GM12878 (cell line): ENCODE measurements around the gene DTNBP1. TPM values are rescaled to one million over a fixed set of nuclear protein-coding genes. Genes with fewer than 3 reads are reported as not detected.

ENCODE experiments used
- ATAC-seq: fragments of 200-7000 bp; cut with Tn5 transposase; 3 replicates; pipeline ENCODE4 v1.9.1; 2020; ENCODE audit warnings: mild to moderate bottlenecking, moderate library complexity
- BruUV-seq: library from RNA; stranded (reverse); fragments of 400-500 nt; replicated peaks from 2 replicates; lab custom pipeline; 2021; lab: Mats Ljungman, UMichigan
- CTCF ChIA-PET: fragments of 300-600 bp; sonication (Branson Sonifier 250); formaldehyde crosslinking; extraction: SDS; loops from one replicate; lab custom pipeline; 2021; ENCODE audit warnings: inconsistent platforms; lab: Yijun Ruan, JAX
- POLR2A ChIA-PET: fragments of 350-600 bp; formaldehyde crosslinking; extraction: SDS; loops from one replicate; lab custom pipeline; 2021; ENCODE audit warnings: inconsistent platforms; lab: Charles Lee
- RAD21 ChIA-PET: fragments of 300-600 bp; sonication (Branson Sonifier 250); formaldehyde crosslinking; loops from one replicate; lab custom pipeline; 2023; ENCODE audit warnings: antibody characterized with exemption; ENCODE audit not compliant: unreplicated experiment; lab: Charles Lee
- SMC1A ChIA-PET: fragments of 300-600 bp; sonication (Branson Sonifier 250); formaldehyde crosslinking; loops from one replicate; lab custom pipeline; 2023; ENCODE audit not compliant: unreplicated experiment, uncharacterized antibody; lab: Charles Lee
- DNase-seq: peaks from one replicate; pipeline ENCODE4 v3.0.0-alpha.2; 2011; ENCODE audit warnings: low read depth, low spot score
- FAIRE-seq: peaks from 3 replicates; lab custom pipeline; 2011; peaks lifted over from hg19 to GRCh38; lab: Jason Lieb, UNC
- H2AFZ ChIP-seq: 2 replicates; pipeline ENCODE4 v1.6.0; 2011; ENCODE audit warnings: low read depth, low read length, control low read depth; ENCODE audit not compliant: control insufficient read depth
- H3K27ac ChIP-seq: 2 replicates; pipeline ENCODE4 v1.5.1; 2011; ENCODE audit warnings: control low read depth; ENCODE audit not compliant: control insufficient read depth, insufficient read depth
- H3K27me3 ChIP-seq, 2 experiments: replicated peaks in 1 of 2; 2 replicates each; pipeline versions ENCODE4 v1.6.0 to v1.6.1; 2011; ENCODE audit warnings: low read length in 1 of 2; ENCODE audit not compliant: control insufficient read depth in 2 of 2, insufficient read depth in 2 of 2
- H3K36me3 ChIP-seq, 2 experiments: 2 replicates each; pipeline ENCODE4 v1.5.1; 2011; ENCODE audit warnings: low read length in 1 of 2; ENCODE audit not compliant: control insufficient read depth in 2 of 2, insufficient read depth in 2 of 2
- H3K4me1 ChIP-seq: 2 replicates; pipeline ENCODE4 v1.6.1; 2011; ENCODE audit warnings: mild to moderate bottlenecking, low read length, moderate library complexity, mixed read lengths; ENCODE audit not compliant: control insufficient read depth, insufficient read depth
- H3K4me2 ChIP-seq: 2 replicates; pipeline ENCODE4 v1.6.0; 2011; ENCODE audit warnings: control low read depth; ENCODE audit not compliant: control insufficient read depth, insufficient read depth
- H3K4me3 ChIP-seq: fragments of 200-600 bp; sonication (generic); 2 replicates; pipeline ENCODE4 v1.5.1; 2016
- H3K79me2 ChIP-seq: 2 replicates; pipeline ENCODE4 v1.6.0; 2011; ENCODE audit warnings: low read length; ENCODE audit not compliant: control insufficient read depth, insufficient read depth
- H3K9ac ChIP-seq: 2 replicates; pipeline ENCODE4 v1.8.0; 2011; ENCODE audit warnings: low read length, control low read depth, mixed read lengths; ENCODE audit not compliant: control insufficient read depth, insufficient read depth
- H3K9me3 ChIP-seq: replicated peaks from 3 replicates; pipeline ENCODE4 v1.5.1; 2011; ENCODE audit warnings: mild to moderate bottlenecking, low read length; ENCODE audit not compliant: control insufficient read depth, insufficient read depth
- H4K20me1 ChIP-seq: 2 replicates; pipeline ENCODE4 v1.6.0; 2011; ENCODE audit not compliant: control insufficient read depth, insufficient read depth
- BCL11A ChIP-seq: IDR thresholded peaks from 2 replicates; pipeline ENCODE4 v1.6.1; 2011; ENCODE audit warnings: low read depth, low read length
- GATAD2B ChIP-seq: fragments of 450-650 bp; conservative IDR thresholded peaks from 2 replicates; pipeline ENCODE4 v1.6.1; 2017; ENCODE audit warnings: low read depth, mild to moderate bottlenecking, moderate library complexity
- SRF ChIP-seq, 2 experiments: IDR thresholded peaks; 2 replicates each; pipeline ENCODE4 v1.6.1; 2011; ENCODE audit warnings: low read depth in 2 of 2, low read length in 2 of 2, mild to moderate bottlenecking in 1 of 2, moderate library complexity in 1 of 2
- STAT1 ChIP-seq: fragments of 450-650 bp; conservative IDR thresholded peaks from 2 replicates; pipeline ENCODE4 v1.6.1; 2014; ENCODE audit warnings: antibody characterized with exemption, mild to moderate bottlenecking
- TCF12 ChIP-seq: IDR thresholded peaks from 2 replicates; pipeline ENCODE4 v1.6.1; 2011; ENCODE audit warnings: low read depth, mild to moderate bottlenecking, low read length
- ZBED1 ChIP-seq: IDR thresholded peaks from 2 replicates; pipeline ENCODE4 v1.6.1; 2016; ENCODE audit warnings: borderline replicate concordance
- WGBS: methylation state at CpG from one replicate; pipeline ENCODE4 v1.1.6; 2016; ENCODE audit warnings: low lambda C conversion rate; ENCODE audit not compliant: insufficient replicate concordance, insufficient coverage; ENCODE audit errors: missing lambda C conversion rate; 5-methylcytosine and 5-hydroxymethylcytosine counted together
- in situ Hi-C: fragments of 300-500 bp; cut with MboI; formaldehyde crosslinking; loops from 9 replicates; pipeline ENCODE4 v1.14.3; 2018; ENCODE audit warnings: mixed read lengths
- intact Hi-C: fragments of 100-400 bp; cut with micrococcal nuclease; formaldehyde crosslinking; loops from one replicate; pipeline ENCODE4 v1.14.2; 2022; ENCODE audit not compliant: unreplicated experiment
- polyA plus RNA-seq, 11 experiments: library from polyadenylated mRNA; depleted of rRNA in 4 of 11; unstranded in 6 of 11; stranded (reverse) in 5 of 11; fragments of >200 nt; fragmentation: Nextera tagmentation in 4 of 11; fragmentation: Illumina TruSeq in 1 of 11; extraction: Ambion mirVana in 4 of 11; extraction: Trizol in 1 of 11; gene quantifications; 1 replicate in 1 of 11; 2 replicates in 10 of 11; pipeline versions ENCODE4 v1.2.1 to v1.2.3, GENCODE V29; 2011 to 2016; ENCODE audit warnings: inconsistent platforms in 2 of 11, missing spikeins in 2 of 11, low read depth in 1 of 11
- total RNA-seq, 4 experiments: library from RNA; depleted of rRNA in 3 of 4; stranded (reverse); fragments of >200 nt in 3 of 4; fragmentation: Illumina TruSeq in 1 of 4; extraction: Trizol in 1 of 4; gene quantifications; 2 replicates each; pipeline versions ENCODE4 v1.2.1 to v1.2.3, GENCODE V29; 2013 to 2021
- TF ChIP-seq, protein P1 (sequence below): fragments of 450-650 bp; IDR thresholded peaks from 2 replicates; pipeline ENCODE4 v1.6.1; 2017; ENCODE audit warnings: low read depth, mild to moderate bottlenecking, moderate library complexity

Gene DTNBP1
- total and polyA plus RNA-seq, 10 of the 15 experiments (the other 5 are each of a cell fraction or from before 2014, with no cell fraction given) = 7.1 to 40.3 (median 20.1) TPM

DNA sequence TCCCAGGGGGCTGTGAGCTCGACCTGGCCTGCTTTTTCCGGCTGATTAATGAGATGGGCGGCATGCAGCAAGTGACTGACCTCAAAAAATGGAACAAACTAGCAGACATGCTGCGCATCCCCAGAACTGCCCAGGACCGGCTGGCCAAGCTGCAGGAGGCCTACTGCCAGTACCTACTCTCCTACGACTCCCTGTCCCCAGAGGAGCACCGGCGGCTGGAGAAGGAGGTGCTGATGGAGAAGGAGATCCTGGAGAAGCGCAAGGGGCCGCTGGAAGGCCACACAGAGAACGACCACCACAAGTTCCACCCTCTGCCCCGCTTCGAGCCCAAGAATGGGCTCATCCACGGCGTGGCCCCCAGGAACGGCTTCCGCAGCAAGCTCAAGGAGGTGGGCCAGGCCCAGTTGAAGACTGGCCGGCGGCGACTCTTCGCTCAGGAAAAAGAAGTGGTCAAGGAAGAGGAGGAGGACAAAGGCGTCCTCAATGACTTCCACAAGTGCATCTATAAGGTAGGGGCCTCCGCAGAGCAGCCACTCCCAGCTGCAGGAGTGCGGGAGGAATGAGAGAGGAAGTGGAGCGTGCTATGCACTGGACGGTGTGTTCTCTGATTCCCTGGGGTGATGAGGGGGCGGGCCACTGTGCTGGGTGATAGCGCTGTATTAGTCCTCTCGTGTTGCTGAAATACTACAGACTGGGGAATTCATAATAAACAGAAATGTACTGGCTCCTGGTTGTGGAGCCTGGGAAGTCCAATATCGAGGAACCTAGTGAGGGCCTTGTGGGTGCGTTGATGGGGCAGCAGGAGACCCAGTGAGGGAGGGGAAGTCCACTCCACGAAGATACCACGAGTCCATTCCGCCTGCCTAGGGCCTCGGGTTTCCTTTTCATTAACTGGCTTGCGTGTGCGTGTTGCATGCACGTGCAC lies 161.7 kb downstream of the DTNBP1 start:
- no peak for DNase-seq
- in situ Hi-C loops = no loop called here
- Histone ChIP-seq H4K20me1 (no peaks in the 10 kb centered on the region), H3K4me2 (no peak overlapping the region), H3K9me3 (no peaks in the 10 kb centered on the region)
- TF ChIP-seq TCF12 (no peak), SRF (IDR thresholded peaks at IDR 0.05; ENCODE audit: low read depth in 2 of 2, low read length in 2 of 2) (no peak), STAT1 (no peak), ZBED1 (no peak), GATAD2B (no peak), BCL11A (no peak)
- TF ChIP-seq, protein P1, sequence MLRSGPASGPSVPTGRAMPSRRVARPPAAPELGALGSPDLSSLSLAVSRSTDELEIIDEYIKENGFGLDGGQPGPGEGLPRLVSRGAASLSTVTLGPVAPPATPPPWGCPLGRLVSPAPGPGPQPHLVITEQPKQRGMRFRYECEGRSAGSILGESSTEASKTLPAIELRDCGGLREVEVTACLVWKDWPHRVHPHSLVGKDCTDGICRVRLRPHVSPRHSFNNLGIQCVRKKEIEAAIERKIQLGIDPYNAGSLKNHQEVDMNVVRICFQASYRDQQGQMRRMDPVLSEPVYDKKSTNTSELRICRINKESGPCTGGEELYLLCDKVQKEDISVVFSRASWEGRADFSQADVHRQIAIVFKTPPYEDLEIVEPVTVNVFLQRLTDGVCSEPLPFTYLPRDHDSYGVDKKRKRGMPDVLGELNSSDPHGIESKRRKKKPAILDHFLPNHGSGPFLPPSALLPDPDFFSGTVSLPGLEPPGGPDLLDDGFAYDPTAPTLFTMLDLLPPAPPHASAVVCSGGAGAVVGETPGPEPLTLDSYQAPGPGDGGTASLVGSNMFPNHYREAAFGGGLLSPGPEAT = no peak
- TF ChIP-seq, all 136 proteins: peak for 0
- H3K9ac ChIP-seq = no peak overlapping the region
- no peaks in the 10 kb centered on the region for H3K4me1 ChIP-seq
- ChIA-PET SMC1A (no interaction called here), CTCF (interaction anchor here (0.6 kb wide), 1 partner anchor 717 kb away, joined by 3 read pairs; no protein-coding TSS in a partner anchor), RAD21 (no interaction called here), POLR2A (interaction anchor here (0.6 kb wide), 1 partner anchor 336 kb away, joined by 3 read pairs; no protein-coding TSS in a partner anchor)
- intact Hi-C loops = no loop called here
- FAIRE-seq (no peak), ATAC-seq (no peak)
- WGBS = 87% methylated on average over 33 of the region's 38 CpGs
- no TSS peak for BruUV-seq
- H3K27ac ChIP-seq = no peak overlapping the region
- no peaks in the 10 kb centered on the region for H3K27me3 ChIP-seq
- no peak overlapping the region for H2AFZ ChIP-seq
- no peak overlapping the region for H3K4me3 ChIP-seq
- no peaks in the 10 kb centered on the region for H3K79me2 ChIP-seq
- H3K36me3 ChIP-seq = peaks cover 23 to 53% of the 10 kb centered on the region in 2 experiments
